Measurements from ENCODE around the gene IL7R.
A peak's percentile ranks its signal among the peaks of the same experiment; 100 is the strongest.

- TF ChIP-seq TCF7L2 (IDR thresholded peaks at IDR 0.05; ENCODE audit: borderline replicate concordance, extremely low read depth, insufficient read depth, insufficient read length) (no peak), REST (IDR thresholded peaks at IDR 0.05; ENCODE audit: low read depth) (no peak), CTCF (IDR thresholded peaks at IDR 0.05 in 2 of 3, conservative IDR thresholded peaks at IDR 0.05 in 1 of 3; ENCODE audit: borderline replicate concordance in 1 of 3, insufficient read depth in 1 of 3, low read depth in 2 of 3, low read length in 2 of 3) (peak; percentile 35 to 50 (median 45); a peak in 5 of 6 replicates), POLR2A (IDR thresholded peaks at IDR 0.05; ENCODE audit: borderline replicate concordance, extremely low read depth, insufficient read depth, insufficient read length) (no peak), JUND (IDR thresholded peaks at IDR 0.05) (no peak), RAD21 (IDR thresholded peaks at IDR 0.05; ENCODE audit: low read depth) (peak; percentile 60), POLR2AphosphoS5 (IDR thresholded peaks at IDR 0.05; ENCODE audit: low read depth, low read length) (no peak), EZH2 (IDR thresholded peaks at IDR 0.05) (no peak), EGR1 (IDR thresholded peaks at IDR 0.05; ENCODE audit: low read depth) (no peak)
Measured at GRCh38 chr5:35924950-35925722, 68.4 kb downstream of the IL7R start.

Measured in HCT116 (cell line).